ENCODE results near the gene SLC5A1.
"Not testable (repeated sequence)": the region's sequence is repeated elsewhere in the genome, so short reads cannot be mapped to it uniquely, and the experiment has no call there.

The SLC5A1 gene

DNA sequence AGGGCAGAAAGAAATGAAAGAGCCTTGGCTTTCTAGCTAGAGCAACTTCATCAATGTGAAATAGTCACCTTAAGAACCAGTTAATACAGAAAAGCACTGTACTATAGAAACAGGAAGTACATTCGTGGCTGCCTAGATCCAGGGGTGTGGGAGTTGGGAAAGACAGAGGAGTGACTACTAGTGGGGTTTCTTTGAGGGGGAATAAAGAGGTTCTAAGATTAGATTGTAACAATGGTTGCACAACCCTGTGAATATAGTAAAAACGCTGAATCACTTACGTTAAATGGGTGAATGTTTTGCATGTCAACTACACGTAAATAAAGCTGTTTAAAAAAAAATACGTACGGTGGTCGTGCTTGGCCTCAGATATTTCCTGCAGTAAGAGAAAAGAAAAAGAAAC, 107.6 kb downstream of the SLC5A1 start:
- DNase-seq, result not testable (repeated sequence)

DNA sequence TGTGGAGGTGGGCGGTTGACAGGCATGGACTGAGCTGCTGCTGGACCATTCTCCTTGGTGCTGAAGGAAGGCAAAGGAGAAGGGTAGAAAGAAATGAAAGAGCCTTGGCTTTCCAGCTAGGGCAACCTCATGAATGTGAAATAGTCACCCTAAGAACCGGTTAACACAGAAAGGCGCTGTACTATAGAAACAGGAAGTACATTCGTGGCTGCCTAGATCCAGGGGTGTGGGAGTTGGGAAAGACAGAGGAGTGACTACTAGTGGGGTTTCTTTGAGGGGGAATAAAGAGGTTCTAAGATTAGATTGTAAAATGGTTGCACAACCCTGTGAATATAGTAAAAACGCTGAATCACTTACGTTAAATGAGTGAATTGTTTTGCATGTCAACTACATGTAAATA, 108.6 kb downstream of the SLC5A1 start:
- peak in 1 of 2 donors; percentile 24 for DNase-seq

DNA sequence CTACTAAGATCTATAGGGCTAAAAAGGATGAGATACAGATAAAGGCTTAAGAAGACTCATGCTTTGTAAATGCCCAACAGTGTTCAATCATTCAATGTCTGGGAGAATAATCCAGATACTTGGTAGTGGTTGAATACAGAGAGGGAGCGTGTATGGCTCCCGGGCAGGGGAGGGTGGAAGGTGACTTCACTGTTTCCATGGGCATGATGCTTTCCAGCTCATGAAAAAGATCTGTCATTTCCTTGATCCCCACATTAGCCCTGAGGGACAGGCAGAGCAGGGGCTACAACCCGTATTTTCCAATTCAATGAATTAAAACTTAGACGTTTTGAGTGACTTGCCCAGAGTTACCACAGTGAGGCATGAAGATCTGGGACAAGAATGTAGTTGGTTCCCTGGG, 111.7 kb downstream of the SLC5A1 start:
- not testable (repeated sequence) for DNase-seq

DNA sequence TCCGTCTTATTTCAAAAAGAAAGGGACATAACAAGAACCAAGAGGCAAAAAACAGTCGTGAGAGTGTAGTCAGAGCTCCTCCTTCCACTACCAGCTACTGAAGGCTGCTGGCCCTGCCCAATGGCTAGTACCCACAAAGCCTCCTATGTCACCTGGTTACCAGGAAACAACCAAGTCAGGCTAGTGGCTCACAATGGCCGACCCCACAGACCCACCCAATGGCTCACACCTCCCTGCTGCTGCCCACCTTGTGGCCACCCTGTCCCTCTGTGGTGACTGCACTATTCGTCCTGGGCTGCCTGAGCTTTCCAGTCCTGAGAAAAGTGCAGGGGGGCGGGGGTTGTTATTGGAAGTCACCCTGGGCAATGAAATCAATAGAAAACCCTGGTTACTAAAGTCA, 114.6 kb downstream of the SLC5A1 start:
- DNase-seq, result not testable (repeated sequence)

DNA sequence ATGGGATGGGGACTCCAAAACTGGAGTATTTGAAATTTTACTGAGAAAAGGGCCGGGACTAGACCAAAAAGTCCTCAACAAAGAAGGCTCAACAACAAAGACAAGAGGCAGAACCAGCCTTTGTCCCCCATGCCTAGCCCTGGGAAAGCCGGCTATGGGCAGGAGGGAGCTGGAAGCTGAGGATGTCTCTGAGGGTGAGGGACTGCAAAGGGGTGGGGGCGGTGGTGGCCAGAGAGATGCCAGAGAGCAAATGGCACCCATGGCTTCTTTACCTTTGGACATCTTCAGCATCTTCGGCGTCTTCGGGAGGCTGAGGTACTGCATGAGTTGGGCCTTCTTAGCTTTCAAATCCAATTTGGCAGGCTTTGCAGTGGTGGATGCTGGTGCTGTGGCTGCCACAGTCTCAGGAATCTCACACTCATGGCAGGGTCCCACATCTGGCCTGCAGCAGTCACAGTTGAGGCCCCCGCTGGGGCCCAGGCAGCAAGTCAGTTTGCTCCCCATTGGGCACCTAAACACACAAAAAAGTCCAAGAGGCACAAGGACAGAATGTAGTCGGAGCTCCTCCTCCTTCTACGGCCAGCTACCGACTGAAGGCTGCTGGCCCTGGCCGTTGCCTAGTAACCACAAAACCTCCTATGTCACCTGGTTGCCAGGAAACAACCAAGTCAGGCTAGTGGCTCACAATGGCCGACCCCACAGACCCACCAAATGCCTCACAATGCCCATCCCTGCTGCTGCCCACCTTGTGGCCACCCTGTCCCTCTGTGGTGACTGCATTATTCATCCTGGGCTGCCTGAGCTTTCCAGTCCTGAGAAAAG, 115.9 kb downstream of the SLC5A1 start, which contains the start of gene C22orf42:
TSS of gene C22orf42 (minus strand) at position 592 of the 822 bp plus-strand sequence. CDS start at position 504, 88 bp downstream.
- DNase-seq, result no peak

DNA sequence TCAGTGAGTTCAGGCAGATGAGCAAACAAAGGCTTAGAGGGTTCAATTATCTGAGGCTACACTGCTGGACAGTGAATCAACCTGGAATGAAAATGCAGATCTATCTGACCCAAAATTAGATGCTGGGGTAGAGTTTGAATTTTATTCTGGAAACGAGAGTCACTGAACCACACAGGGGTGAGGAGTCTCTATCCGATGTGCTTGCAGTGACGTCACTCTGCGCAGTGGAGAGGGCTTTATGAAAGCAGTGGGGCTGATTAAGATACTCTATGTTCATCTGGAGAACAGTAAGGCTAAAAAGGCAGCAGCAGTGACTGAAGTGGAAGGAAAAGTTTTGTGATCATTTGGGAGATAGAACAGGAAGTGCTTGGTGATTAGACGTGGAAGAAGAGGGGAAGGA, 117.3 kb downstream of the SLC5A1 start:
- not testable (repeated sequence) for DNase-seq

Data from CD4-positive, alpha-beta T cell treated with Interleukin-1 beta for 1 hour (primary cell).